SK-N-SH treated with all-trans-retinoic acid at 6 μM for 48 hours (cell line): ENCODE data around the gene RBM33.

Experiments
- ARNTL ChIP-seq: fragments of 450-650 bp; formaldehyde crosslinking; IDR thresholded peaks from 2 replicates; pipeline ENCODE4 v1.5.0; 2020; ENCODE audit warnings: low read depth, mild to moderate bottlenecking, moderate library complexity, borderline replicate concordance
- CSDC2 ChIP-seq: fragments of 250-450 bp; sonication (Bioruptor Pico); IDR thresholded peaks from 2 replicates; pipeline ENCODE4 v1.5.0; 2020; ENCODE audit warnings: mild to moderate bottlenecking, moderate library complexity
- ESRRG ChIP-seq: fragments of 250-450 bp; sonication (Bioruptor Pico); IDR thresholded peaks from 2 replicates; pipeline ENCODE4 v1.6.1; 2021; ENCODE audit warnings: mild to moderate bottlenecking
- GLIS3 ChIP-seq: fragments of 250-450 bp; sonication (Bioruptor Pico); IDR thresholded peaks from 2 replicates; pipeline ENCODE4 v1.5.0; 2020; ENCODE audit warnings: mild to moderate bottlenecking, moderate library complexity
- RARB ChIP-seq: fragments of 250-450 bp; sonication (Bioruptor Pico); IDR thresholded peaks from 2 replicates; pipeline ENCODE4 v1.8.0; 2021; ENCODE audit warnings: mild to moderate bottlenecking, moderate library complexity
- TCF4 ChIP-seq: fragments of 250-450 bp; sonication (Bioruptor Pico); IDR thresholded peaks from 2 replicates; pipeline ENCODE4 v1.8.0; 2021; ENCODE audit warnings: mild to moderate bottlenecking, moderate library complexity, borderline replicate concordance
- ZC3H10 ChIP-seq: fragments of 250-450 bp; sonication (Bioruptor Pico); IDR thresholded peaks from 2 replicates; pipeline ENCODE4 v1.5.1; 2021; ENCODE audit warnings: mild to moderate bottlenecking, moderate library complexity
- ZFP3 ChIP-seq: fragments of 250-450 bp; sonication (Bioruptor Pico); IDR thresholded peaks from 2 replicates; pipeline ENCODE4 v1.5.0; 2020; ENCODE audit warnings: mild to moderate bottlenecking, moderate library complexity
- ZFP30 ChIP-seq: fragments of 450-650 bp; formaldehyde crosslinking; IDR thresholded peaks from 2 replicates; pipeline ENCODE4 v1.5.0; 2022; ENCODE audit warnings: mild to moderate bottlenecking, moderate library complexity
- ZNF565 ChIP-seq: fragments of 450-650 bp; formaldehyde crosslinking; conservative IDR thresholded peaks from 2 replicates; pipeline ENCODE4 v1.5.0; 2020; ENCODE audit warnings: low read depth, mild to moderate bottlenecking, moderate library complexity
- TF ChIP-seq, protein P1 (sequence below): fragments of 250-450 bp; sonication (Bioruptor Pico); IDR thresholded peaks from 2 replicates; pipeline ENCODE4 v1.8.0; 2020; ENCODE audit warnings: mild to moderate bottlenecking, moderate library complexity, borderline replicate concordance
- TF ChIP-seq, protein P2 (sequence below): fragments of 250-450 bp; sonication (Bioruptor Pico); IDR thresholded peaks from 2 replicates; pipeline ENCODE4 v1.5.1; 2021; ENCODE audit warnings: mild to moderate bottlenecking, moderate library complexity

DNA sequence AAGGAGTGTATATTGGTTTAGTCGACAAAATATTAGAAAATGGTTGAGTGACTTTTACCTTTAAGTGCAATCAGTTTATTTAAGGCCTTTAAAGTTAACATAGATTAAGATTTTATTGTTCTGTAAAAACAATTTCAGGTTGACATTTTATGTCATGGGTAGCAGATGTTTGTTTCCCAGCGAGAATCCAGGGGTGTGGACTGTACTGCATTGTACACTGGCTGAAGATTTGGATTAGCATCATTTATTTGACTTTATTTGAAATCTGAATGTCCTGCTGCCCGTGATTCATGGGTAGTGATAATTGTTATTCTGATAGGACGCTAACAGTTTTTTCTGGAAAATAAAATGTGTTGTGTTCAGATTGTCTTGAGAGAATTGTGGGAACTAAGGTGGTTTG is 39.3 kb downstream of the RBM33 start:
- TF ChIP-seq, protein P1, sequence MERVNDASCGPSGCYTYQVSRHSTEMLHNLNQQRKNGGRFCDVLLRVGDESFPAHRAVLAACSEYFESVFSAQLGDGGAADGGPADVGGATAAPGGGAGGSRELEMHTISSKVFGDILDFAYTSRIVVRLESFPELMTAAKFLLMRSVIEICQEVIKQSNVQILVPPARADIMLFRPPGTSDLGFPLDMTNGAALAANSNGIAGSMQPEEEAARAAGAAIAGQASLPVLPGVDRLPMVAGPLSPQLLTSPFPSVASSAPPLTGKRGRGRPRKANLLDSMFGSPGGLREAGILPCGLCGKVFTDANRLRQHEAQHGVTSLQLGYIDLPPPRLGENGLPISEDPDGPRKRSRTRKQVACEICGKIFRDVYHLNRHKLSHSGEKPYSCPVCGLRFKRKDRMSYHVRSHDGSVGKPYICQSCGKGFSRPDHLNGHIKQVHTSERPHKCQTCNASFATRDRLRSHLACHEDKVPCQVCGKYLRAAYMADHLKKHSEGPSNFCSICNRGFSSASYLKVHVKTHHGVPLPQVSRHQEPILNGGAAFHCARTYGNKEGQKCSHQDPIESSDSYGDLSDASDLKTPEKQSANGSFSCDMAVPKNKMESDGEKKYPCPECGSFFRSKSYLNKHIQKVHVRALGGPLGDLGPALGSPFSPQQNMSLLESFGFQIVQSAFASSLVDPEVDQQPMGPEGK = no peak
- TF ChIP-seq ZFP30 (CRISPR knock-in tag) = no peak
- TF ChIP-seq, protein P2, sequence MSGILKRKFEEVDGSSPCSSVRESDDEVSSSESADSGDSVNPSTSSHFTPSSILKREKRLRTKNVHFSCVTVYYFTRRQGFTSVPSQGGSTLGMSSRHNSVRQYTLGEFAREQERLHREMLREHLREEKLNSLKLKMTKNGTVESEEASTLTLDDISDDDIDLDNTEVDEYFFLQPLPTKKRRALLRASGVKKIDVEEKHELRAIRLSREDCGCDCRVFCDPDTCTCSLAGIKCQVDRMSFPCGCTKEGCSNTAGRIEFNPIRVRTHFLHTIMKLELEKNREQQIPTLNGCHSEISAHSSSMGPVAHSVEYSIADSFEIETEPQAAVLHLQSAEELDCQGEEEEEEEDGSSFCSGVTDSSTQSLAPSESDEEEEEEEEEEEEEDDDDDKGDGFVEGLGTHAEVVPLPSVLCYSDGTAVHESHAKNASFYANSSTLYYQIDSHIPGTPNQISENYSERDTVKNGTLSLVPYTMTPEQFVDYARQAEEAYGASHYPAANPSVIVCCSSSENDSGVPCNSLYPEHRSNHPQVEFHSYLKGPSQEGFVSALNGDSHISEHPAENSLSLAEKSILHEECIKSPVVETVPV (CRISPR knock-in tag) = no peak
- no peak for TF ChIP-seq TCF4 (CRISPR knock-in tag)
- TF ChIP-seq RARB (CRISPR knock-in tag) = no peak
- no peak for TF ChIP-seq ZNF565
- no peak for TF ChIP-seq GLIS3 (CRISPR knock-in tag)
- no peak for TF ChIP-seq ARNTL (CRISPR knock-in tag)
- no peak for TF ChIP-seq ZFP3 (CRISPR knock-in tag)
- TF ChIP-seq CSDC2 (CRISPR knock-in tag) = no peak
- no peak for TF ChIP-seq ZC3H10 (CRISPR knock-in tag)
- TF ChIP-seq ESRRG (CRISPR knock-in tag) = no peak
